ENCODE results near the gene EMD.

The EMD gene

GRCh38 chrX:154365997-154366665 lies 13.0 kb upstream of the EMD start:
- H3K79me2 ChIP-seq (ENCODE audit: low read length) = peaks cover 36% of the 10 kb centered on the region
- H3K4me3 ChIP-seq (ENCODE audit: low read length) = no peak overlapping the region

DNA sequence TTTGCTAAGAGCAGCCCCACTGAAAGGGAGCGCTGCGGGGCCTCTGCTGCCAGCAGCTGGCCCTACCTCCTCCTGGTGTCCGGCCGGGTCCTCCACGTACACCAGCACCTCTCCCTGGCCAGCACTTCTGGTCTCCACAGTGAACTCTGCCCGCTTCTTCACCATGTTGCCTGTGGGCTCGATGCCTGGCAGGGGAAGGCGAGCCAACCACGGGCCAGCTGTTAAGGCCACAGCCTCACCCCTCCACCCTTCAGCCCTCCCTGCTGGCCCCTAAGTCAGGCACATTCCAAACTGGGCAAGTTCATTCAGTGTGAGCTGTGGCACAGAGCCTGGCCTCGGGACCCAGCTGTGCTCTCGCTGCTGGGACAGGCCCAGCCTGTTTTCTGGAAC lies 12.4 kb upstream of the EMD start:
- H3K27ac ChIP-seq (ENCODE audit: low read length) = no peak overlapping the region
- H3K4me2 ChIP-seq (ENCODE audit: low read depth, low read length) = no peak overlapping the region
- no peaks in the 10 kb centered on the region for H3K27me3 ChIP-seq (replicated peaks; ENCODE audit: insufficient read depth, low read length)
- no peaks in the 10 kb centered on the region for H4K20me1 ChIP-seq (ENCODE audit: insufficient read depth, low read length)
- no peaks in the 10 kb centered on the region for H3F3A ChIP-seq (ENCODE audit: insufficient read depth, low read length)
- no peak for DNase-seq
- no peak overlapping the region for H3K9ac ChIP-seq (ENCODE audit: low read length)
- 0 out of 2 replicates have a peak, but pooled peaks cover 3% of the 10 kb centered on the region for H3K4me1 ChIP-seq (ENCODE audit: low read length)
- H3K79me2 ChIP-seq (ENCODE audit: low read length) = peaks cover 36% of the 10 kb centered on the region
- H3K36me3 ChIP-seq (replicated peaks; ENCODE audit: insufficient read depth, low read length) = no peaks in the 10 kb centered on the region
- TF ChIP-seq, protein P1, sequence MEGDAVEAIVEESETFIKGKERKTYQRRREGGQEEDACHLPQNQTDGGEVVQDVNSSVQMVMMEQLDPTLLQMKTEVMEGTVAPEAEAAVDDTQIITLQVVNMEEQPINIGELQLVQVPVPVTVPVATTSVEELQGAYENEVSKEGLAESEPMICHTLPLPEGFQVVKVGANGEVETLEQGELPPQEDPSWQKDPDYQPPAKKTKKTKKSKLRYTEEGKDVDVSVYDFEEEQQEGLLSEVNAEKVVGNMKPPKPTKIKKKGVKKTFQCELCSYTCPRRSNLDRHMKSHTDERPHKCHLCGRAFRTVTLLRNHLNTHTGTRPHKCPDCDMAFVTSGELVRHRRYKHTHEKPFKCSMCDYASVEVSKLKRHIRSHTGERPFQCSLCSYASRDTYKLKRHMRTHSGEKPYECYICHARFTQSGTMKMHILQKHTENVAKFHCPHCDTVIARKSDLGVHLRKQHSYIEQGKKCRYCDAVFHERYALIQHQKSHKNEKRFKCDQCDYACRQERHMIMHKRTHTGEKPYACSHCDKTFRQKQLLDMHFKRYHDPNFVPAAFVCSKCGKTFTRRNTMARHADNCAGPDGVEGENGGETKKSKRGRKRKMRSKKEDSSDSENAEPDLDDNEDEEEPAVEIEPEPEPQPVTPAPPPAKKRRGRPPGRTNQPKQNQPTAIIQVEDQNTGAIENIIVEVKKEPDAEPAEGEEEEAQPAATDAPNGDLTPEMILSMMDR (IDR thresholded peaks at IDR 0.05; ENCODE audit: low read length) = no peak
- TF ChIP-seq EZH2phosphoT487 (IDR thresholded peaks at IDR 0.05; ENCODE audit: low read length) (no peak), EZH2 (optimal IDR thresholded peaks at IDR 0.05; ENCODE audit: low read depth, low read length) (no peak)
- H2AFZ ChIP-seq (ENCODE audit: low read length) = no peak overlapping the region
- no peaks in the 10 kb centered on the region for H3K9me2 ChIP-seq (replicated peaks; ENCODE audit: insufficient read depth, low read length)
- no peaks in the 10 kb centered on the region for H3K9me3 ChIP-seq (replicated peaks; ENCODE audit: insufficient read depth, low read length)
- no peak overlapping the region for H3K4me3 ChIP-seq (ENCODE audit: low read length)

More at GRCh38 chrX:154365997-154366665, 13.0 kb upstream of the EMD start:
- Histone ChIP-seq H3K36me3 (replicated peaks; ENCODE audit: insufficient read depth, low read length) (no peaks in the 10 kb centered on the region), H3K27ac (ENCODE audit: low read length) (no peak overlapping the region), H3K9me3 (replicated peaks; ENCODE audit: insufficient read depth, low read length) (no peaks in the 10 kb centered on the region), H3K27me3 (replicated peaks; ENCODE audit: insufficient read depth, low read length) (no peaks in the 10 kb centered on the region), H3F3A (ENCODE audit: insufficient read depth, low read length) (no peaks in the 10 kb centered on the region), H3K4me2 (ENCODE audit: low read depth, low read length) (no peak overlapping the region), H3K4me1 (ENCODE audit: low read length) (0 out of 2 replicates have a peak, but pooled peaks cover 3% of the 10 kb centered on the region), H3K9ac (ENCODE audit: low read length) (no peak overlapping the region), H4K20me1 (ENCODE audit: insufficient read depth, low read length) (no peaks in the 10 kb centered on the region), H2AFZ (ENCODE audit: low read length) (no peak overlapping the region), H3K9me2 (replicated peaks; ENCODE audit: insufficient read depth, low read length) (no peaks in the 10 kb centered on the region)
- no peak for TF ChIP-seq EZH2phosphoT487 (IDR thresholded peaks at IDR 0.05; ENCODE audit: low read length)
- TF ChIP-seq, protein P1 (IDR thresholded peaks at IDR 0.05; ENCODE audit: low read length) = no peak
- TF ChIP-seq EZH2 (optimal IDR thresholded peaks at IDR 0.05; ENCODE audit: low read depth, low read length) = no peak
- no peak for DNase-seq

DNA sequence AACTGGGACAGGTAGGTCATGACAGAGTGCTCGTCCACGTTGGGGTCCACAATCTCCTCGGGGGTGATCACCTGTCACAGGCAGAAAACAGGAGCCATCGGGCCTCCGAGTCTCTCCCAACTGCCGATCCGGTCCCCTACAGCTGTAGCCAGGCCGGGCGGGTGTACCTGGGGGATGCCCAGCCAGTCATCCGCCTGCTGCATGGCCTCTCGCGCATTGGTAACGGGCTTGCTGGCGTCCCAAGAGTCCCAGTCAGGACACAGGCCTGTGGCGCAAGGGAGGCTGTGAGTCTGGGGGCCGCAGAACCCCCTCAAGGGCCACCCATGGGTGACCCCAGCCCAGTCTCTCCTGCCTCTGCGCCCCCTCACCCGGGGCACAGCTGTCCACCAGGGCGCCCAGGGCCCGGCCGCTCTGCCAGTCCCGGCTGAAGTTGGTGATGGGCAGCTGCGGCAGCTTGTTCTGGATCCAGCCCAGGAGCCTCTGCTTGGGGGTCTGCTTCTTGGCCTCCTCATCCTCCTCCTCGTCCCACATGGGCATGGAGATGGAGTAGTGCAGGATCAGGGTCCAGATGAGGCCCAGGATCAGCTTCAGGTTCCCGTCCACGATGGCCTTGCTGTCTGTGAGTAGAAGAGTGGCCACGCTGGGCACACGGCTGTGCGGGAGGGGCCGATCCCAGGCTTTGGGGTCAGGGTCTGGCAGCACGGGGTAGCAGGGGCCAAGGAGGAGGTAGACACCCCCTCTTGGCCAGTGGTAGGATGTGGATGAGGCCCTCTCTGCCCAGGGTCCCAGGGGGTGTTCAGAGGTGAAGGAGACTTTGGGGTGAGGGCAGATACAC lies 11.4 kb upstream of the EMD start:
- no peak overlapping the region for H3K4me2 ChIP-seq (ENCODE audit: low read depth, low read length)
- H3K9me2 ChIP-seq (replicated peaks; ENCODE audit: insufficient read depth, low read length) = no peaks in the 10 kb centered on the region
- H3K9me3 ChIP-seq (replicated peaks; ENCODE audit: insufficient read depth, low read length) = no peaks in the 10 kb centered on the region
- peaks cover 36% of the 10 kb centered on the region for H3K79me2 ChIP-seq (ENCODE audit: low read length)
- no peaks in the 10 kb centered on the region for H4K20me1 ChIP-seq (ENCODE audit: insufficient read depth, low read length)
- H3F3A ChIP-seq (ENCODE audit: insufficient read depth, low read length) = no peaks in the 10 kb centered on the region
- 0 out of 2 replicates have a peak, but pooled peaks cover 6% of the 10 kb centered on the region for H3K4me1 ChIP-seq (ENCODE audit: low read length)
- no peaks in the 10 kb centered on the region for H3K27me3 ChIP-seq (replicated peaks; ENCODE audit: insufficient read depth, low read length)
- no peak overlapping the region for H3K27ac ChIP-seq (ENCODE audit: low read length)
- H3K36me3 ChIP-seq (replicated peaks; ENCODE audit: insufficient read depth, low read length) = no peaks in the 10 kb centered on the region
- H3K9ac ChIP-seq (ENCODE audit: low read length) = no peak overlapping the region
- no peak overlapping the region for H3K4me3 ChIP-seq (ENCODE audit: low read length)
- H2AFZ ChIP-seq (ENCODE audit: low read length) = no peak overlapping the region
- TF ChIP-seq EZH2phosphoT487 (IDR thresholded peaks at IDR 0.05; ENCODE audit: low read length) = no peak
- TF ChIP-seq EZH2 (optimal IDR thresholded peaks at IDR 0.05; ENCODE audit: low read depth, low read length) = no peak
- TF ChIP-seq, protein P1 (IDR thresholded peaks at IDR 0.05; ENCODE audit: low read length) = no peak
- DNase-seq = no peak

Measured in MM.1S (cell line).